ENCODE measurements around the gene OR10S1. TPM values are rescaled to one million over a fixed set of nuclear protein-coding genes. Genes with fewer than 3 reads are reported as not detected.
"Not testable (repeated sequence)": the region's sequence is repeated elsewhere in the genome, so short reads cannot be mapped to it uniquely, and the experiment has no call there.

Gene OR10S1, protein sequence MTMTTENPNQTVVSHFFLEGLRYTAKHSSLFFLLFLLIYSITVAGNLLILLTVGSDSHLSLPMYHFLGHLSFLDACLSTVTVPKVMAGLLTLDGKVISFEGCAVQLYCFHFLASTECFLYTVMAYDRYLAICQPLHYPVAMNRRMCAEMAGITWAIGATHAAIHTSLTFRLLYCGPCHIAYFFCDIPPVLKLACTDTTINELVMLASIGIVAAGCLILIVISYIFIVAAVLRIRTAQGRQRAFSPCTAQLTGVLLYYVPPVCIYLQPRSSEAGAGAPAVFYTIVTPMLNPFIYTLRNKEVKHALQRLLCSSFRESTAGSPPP
- not detected for polyA plus RNA-seq

DNA sequence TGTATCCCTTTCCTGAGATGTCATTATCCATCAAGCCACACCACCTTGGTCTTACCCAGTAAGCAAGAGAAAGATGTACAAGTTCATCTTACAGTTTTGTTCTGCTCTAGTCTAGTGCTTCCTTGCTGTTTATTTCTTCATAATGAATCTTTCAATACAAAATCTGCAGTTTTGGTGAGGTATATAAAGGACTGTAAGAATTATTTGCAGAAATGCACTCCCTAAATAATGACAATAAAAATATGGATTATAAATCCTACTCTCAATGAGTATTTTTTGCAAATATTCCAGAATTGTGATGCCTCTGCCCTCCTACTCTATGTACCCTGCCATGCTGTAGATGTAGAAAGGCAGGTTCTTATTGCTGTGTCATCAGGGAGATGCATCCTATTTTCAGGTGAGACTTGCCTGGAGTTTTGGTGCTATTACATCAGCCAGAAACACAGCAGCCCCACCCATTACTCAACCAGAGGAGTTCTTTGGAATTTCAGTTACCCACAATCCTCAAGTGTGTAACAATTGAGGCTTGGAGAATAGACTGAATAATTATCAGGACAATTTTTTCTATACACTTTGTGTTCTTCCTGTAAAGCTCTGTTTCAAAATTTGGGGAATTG lies at the start of gene OR10S1:
Gene OR10S1, minus strand, starts transcription at position 51 of the 617 bp plus-strand sequence. CDS start 117 bp downstream, outside the sequence.
- Histone ChIP-seq H3K4me3 (ENCODE audit: low read depth in 1 of 2, low read length in 2 of 2) (no peak within 1 kb of the TSS), H3K27ac (ENCODE audit: low read depth in 2 of 2, low read length in 1 of 2) (no peak within 1 kb of the TSS), H3K36me3 (ENCODE audit: control insufficient read depth in 2 of 2, insufficient read depth in 2 of 2, low read length in 1 of 2) (no peaks in the 10 kb centered on the region), H3K9me3 (ENCODE audit: control insufficient read depth in 2 of 2, insufficient read depth in 1 of 2, low read depth in 1 of 2, low read length in 1 of 2) (peaks cover 0 to 8% of the 10 kb centered on the region in 2 donors), H3K4me1 (ENCODE audit: control insufficient read depth in 2 of 2, insufficient read depth in 2 of 2, low read length in 1 of 2) (no peaks in the 10 kb centered on the region), H3K27me3 (ENCODE audit: control insufficient read depth in 1 of 2, insufficient read depth in 2 of 2, low read length in 2 of 2) (no peaks in the 10 kb centered on the region)

- 71 to 78% methylated on average over 2 of the region's 2 CpGs for WGBS, 2 donors
- Histone ChIP-seq H3K36me3 (ENCODE audit: control insufficient read depth in 2 of 2, insufficient read depth in 2 of 2, low read length in 1 of 2) (no peaks in the 10 kb centered on the region), H3K9me3 (ENCODE audit: control insufficient read depth in 2 of 2, insufficient read depth in 1 of 2, low read depth in 1 of 2, low read length in 1 of 2) (no peaks in the 10 kb centered on the region), H3K27ac (ENCODE audit: low read depth in 2 of 2, low read length in 1 of 2) (no peak within 1 kb of the TSS), H3K27me3 (ENCODE audit: control insufficient read depth in 1 of 2, insufficient read depth in 2 of 2, low read length in 2 of 2) (no peaks in the 10 kb centered on the region), H3K4me3 (ENCODE audit: low read depth in 1 of 2, low read length in 2 of 2) (no peak within 1 kb of the TSS), H3K4me1 (ENCODE audit: control insufficient read depth in 2 of 2, insufficient read depth in 2 of 2, low read length in 1 of 2) (no peaks in the 10 kb centered on the region)
These were observed 48.9 kb upstream of the OR10S1 start, which contains the start of gene OR10G8 for GRCh38 chr11:124026498-124026897. Gene OR10G8 (plus strand): TSS chr11:124026798. CDS start chr11:124029623, 2,825 bp downstream.

GRCh38 chr11:124015837-124016236 lies 38.3 kb upstream of the OR10S1 start:
- 85 to 88% methylated on average over 5 to 7 of the region's 9 CpGs for WGBS, 2 donors
- not testable (repeated sequence) for H3K9me3 ChIP-seq (ENCODE audit: control insufficient read depth in 2 of 2, insufficient read depth in 1 of 2, low read depth in 1 of 2, low read length in 1 of 2); H3K27me3 ChIP-seq (ENCODE audit: control insufficient read depth in 1 of 2, insufficient read depth in 2 of 2, low read length in 2 of 2); H3K27ac ChIP-seq (ENCODE audit: low read depth in 2 of 2, low read length in 1 of 2); H3K4me3 ChIP-seq (ENCODE audit: low read depth in 1 of 2, low read length in 2 of 2); H3K4me1 ChIP-seq (ENCODE audit: control insufficient read depth in 2 of 2, insufficient read depth in 2 of 2, low read length in 1 of 2); H3K36me3 ChIP-seq (ENCODE audit: control insufficient read depth in 2 of 2, insufficient read depth in 2 of 2, low read length in 1 of 2)

GRCh38 chr11:124012697-124013096 lies 35.1 kb upstream of the OR10S1 start, which contains the start of gene OR10G4:
Gene OR10G4 (plus strand): TSS chr11:124012997. CDS start chr11:124015575, 2,578 bp downstream.
- WGBS, 2 donors: 78 to 81% methylated on average over 2 of the region's 2 CpGs
- H3K27ac ChIP-seq (ENCODE audit: low read depth in 2 of 2, low read length in 1 of 2): no peak within 1 kb of the TSS
- H3K27me3 ChIP-seq (ENCODE audit: control insufficient read depth in 1 of 2, insufficient read depth in 2 of 2, low read length in 2 of 2): no peaks in the 10 kb centered on the region
- H3K4me3 ChIP-seq (ENCODE audit: low read depth in 1 of 2, low read length in 2 of 2): no peak within 1 kb of the TSS
- no peaks in the 10 kb centered on the region for H3K9me3 ChIP-seq (ENCODE audit: control insufficient read depth in 2 of 2, insufficient read depth in 1 of 2, low read depth in 1 of 2, low read length in 1 of 2)
- H3K36me3 ChIP-seq (ENCODE audit: control insufficient read depth in 2 of 2, insufficient read depth in 2 of 2, low read length in 1 of 2): no peaks in the 10 kb centered on the region
- H3K4me1 ChIP-seq (ENCODE audit: control insufficient read depth in 2 of 2, insufficient read depth in 2 of 2, low read length in 1 of 2): no peaks in the 10 kb centered on the region

GRCh38 chr11:123995119-123995518 lies 17.5 kb upstream of the OR10S1 start, which contains the start of gene OR10G6:
Gene OR10G6 (minus strand): TSS chr11:123995161. CDS start chr11:123995161, 0 bp downstream.
- 82 to 91% methylated on average over 1 of the region's 1 CpG for WGBS, 2 donors
- no peaks in the 10 kb centered on the region for H3K36me3 ChIP-seq (ENCODE audit: control insufficient read depth in 2 of 2, insufficient read depth in 2 of 2, low read length in 1 of 2)
- H3K27me3 ChIP-seq (ENCODE audit: control insufficient read depth in 1 of 2, insufficient read depth in 2 of 2, low read length in 2 of 2): no peaks in the 10 kb centered on the region
- H3K4me1 ChIP-seq (ENCODE audit: control insufficient read depth in 2 of 2, insufficient read depth in 2 of 2, low read length in 1 of 2): no peaks in the 10 kb centered on the region
- no peak within 1 kb of the TSS for H3K4me3 ChIP-seq (ENCODE audit: low read depth in 1 of 2, low read length in 2 of 2)
- no peak within 1 kb of the TSS for H3K27ac ChIP-seq (ENCODE audit: low read depth in 2 of 2, low read length in 1 of 2)
- H3K9me3 ChIP-seq (ENCODE audit: control insufficient read depth in 2 of 2, insufficient read depth in 1 of 2, low read depth in 1 of 2, low read length in 1 of 2): peaks cover 0 to 4% of the 10 kb centered on the region in 2 donors

DNA sequence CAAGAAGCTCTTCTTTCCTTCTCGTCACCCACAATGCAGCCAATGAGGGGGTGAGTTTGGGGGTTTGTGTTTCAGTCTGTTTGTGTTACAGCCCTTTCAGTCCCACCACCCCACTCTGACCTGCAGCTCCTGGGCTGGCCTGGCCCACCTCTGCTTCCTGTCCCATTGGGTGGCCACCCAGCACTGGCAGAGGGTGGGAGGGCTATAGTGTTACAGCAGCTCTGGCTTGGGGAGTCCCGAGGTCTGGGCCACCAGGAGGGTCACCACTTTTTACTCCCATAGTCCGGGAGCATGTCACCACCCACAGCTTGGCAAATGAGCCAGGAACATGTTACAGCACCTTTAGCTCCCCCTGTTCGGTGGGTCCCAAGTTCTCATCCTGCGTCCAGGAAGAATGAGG lies 1.7 kb upstream of the OR10S1 start:
- WGBS, 2 donors: 81 to 83% methylated on average over 5 of the region's 5 CpGs
- Histone ChIP-seq H3K4me1 (ENCODE audit: control insufficient read depth in 2 of 2, insufficient read depth in 2 of 2, low read length in 1 of 2) (no peaks in the 10 kb centered on the region), H3K27ac (ENCODE audit: low read depth in 2 of 2, low read length in 1 of 2) (no peak overlapping the region)

GRCh38 chr11:123976770-123977560 lies 616 bp downstream of the OR10S1 start:
- WGBS, 2 donors: 85 to 89% methylated on average over 18 of the region's 18 CpGs
- Histone ChIP-seq H3K36me3 (ENCODE audit: control insufficient read depth in 2 of 2, insufficient read depth in 2 of 2, low read length in 1 of 2) (no peaks in the 10 kb centered on the region), H3K4me3 (ENCODE audit: low read depth in 1 of 2, low read length in 2 of 2) (no peak overlapping the region), H3K27ac (ENCODE audit: low read depth in 2 of 2, low read length in 1 of 2) (no peak overlapping the region), H3K9me3 (ENCODE audit: control insufficient read depth in 2 of 2, insufficient read depth in 1 of 2, low read depth in 1 of 2, low read length in 1 of 2) (peaks cover 0 to 8% of the 10 kb centered on the region in 2 donors), H3K4me1 (ENCODE audit: control insufficient read depth in 2 of 2, insufficient read depth in 2 of 2, low read length in 1 of 2) (no peaks in the 10 kb centered on the region), H3K27me3 (ENCODE audit: control insufficient read depth in 1 of 2, insufficient read depth in 2 of 2, low read length in 2 of 2) (no peaks in the 10 kb centered on the region)

More for the DNA sequence above, 1.7 kb upstream of the OR10S1 start:
- no peaks in the 10 kb centered on the region for H3K27me3 ChIP-seq (ENCODE audit: control insufficient read depth in 1 of 2, insufficient read depth in 2 of 2, low read length in 2 of 2)
- no peak overlapping the region for H3K4me3 ChIP-seq (ENCODE audit: low read depth in 1 of 2, low read length in 2 of 2)
- H3K9me3 ChIP-seq (ENCODE audit: control insufficient read depth in 2 of 2, insufficient read depth in 1 of 2, low read depth in 1 of 2, low read length in 1 of 2): peaks cover 0 to 8% of the 10 kb centered on the region in 2 donors
- no peaks in the 10 kb centered on the region for H3K36me3 ChIP-seq (ENCODE audit: control insufficient read depth in 2 of 2, insufficient read depth in 2 of 2, low read length in 1 of 2)

GRCh38 chr11:123973816-123974215 lies 3.8 kb downstream of the OR10S1 start:
- WGBS, 2 donors: 50 to 58% methylated on average over 1 of the region's 1 CpG
- H3K4me3 ChIP-seq (ENCODE audit: low read depth in 1 of 2, low read length in 2 of 2): no peak overlapping the region
- no peaks in the 10 kb centered on the region for H3K36me3 ChIP-seq (ENCODE audit: control insufficient read depth in 2 of 2, insufficient read depth in 2 of 2, low read length in 1 of 2)
- H3K4me1 ChIP-seq (ENCODE audit: control insufficient read depth in 2 of 2, insufficient read depth in 2 of 2, low read length in 1 of 2): no peaks in the 10 kb centered on the region
- peaks cover 0 to 4% of the 10 kb centered on the region in 2 donors for H3K9me3 ChIP-seq (ENCODE audit: control insufficient read depth in 2 of 2, insufficient read depth in 1 of 2, low read depth in 1 of 2, low read length in 1 of 2)
- H3K27me3 ChIP-seq (ENCODE audit: control insufficient read depth in 1 of 2, insufficient read depth in 2 of 2, low read length in 2 of 2): no peaks in the 10 kb centered on the region
- no peak overlapping the region for H3K27ac ChIP-seq (ENCODE audit: low read depth in 2 of 2, low read length in 1 of 2)

DNA sequence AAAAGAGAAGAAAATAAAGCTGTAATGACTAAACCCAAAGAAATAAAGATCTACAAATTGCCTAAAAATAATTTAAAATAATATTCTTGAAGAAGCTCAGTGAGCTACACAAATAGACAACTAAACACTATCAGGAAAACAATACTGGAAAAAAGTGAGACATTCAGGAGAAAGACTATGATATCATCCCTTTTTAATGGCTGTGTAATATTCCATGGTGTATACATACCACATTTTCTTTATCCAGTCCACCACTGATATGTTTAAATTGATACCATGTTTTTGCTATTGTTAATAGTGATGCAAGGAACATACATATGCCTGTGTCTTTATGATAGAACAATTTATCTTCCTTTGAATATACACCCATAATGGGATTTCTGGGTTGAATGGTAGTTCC lies 20.8 kb downstream of the OR10S1 start:
- no peak overlapping the region for H3K4me3 ChIP-seq (ENCODE audit: low read depth in 1 of 2, low read length in 2 of 2)
- no peaks in the 10 kb centered on the region for H3K36me3 ChIP-seq (ENCODE audit: control insufficient read depth in 2 of 2, insufficient read depth in 2 of 2, low read length in 1 of 2)
- no peak overlapping the region for H3K27ac ChIP-seq (ENCODE audit: low read depth in 2 of 2, low read length in 1 of 2)
- H3K9me3 ChIP-seq (ENCODE audit: control insufficient read depth in 2 of 2, insufficient read depth in 1 of 2, low read depth in 1 of 2, low read length in 1 of 2): no peaks in the 10 kb centered on the region
- no peaks in the 10 kb centered on the region for H3K4me1 ChIP-seq (ENCODE audit: control insufficient read depth in 2 of 2, insufficient read depth in 2 of 2, low read length in 1 of 2)
- H3K27me3 ChIP-seq (ENCODE audit: control insufficient read depth in 1 of 2, insufficient read depth in 2 of 2, low read length in 2 of 2): no peaks in the 10 kb centered on the region

All from esophagus (tissue), 2 donors.